Measurements from ENCODE around the gene CCDC88C. TPM values are rescaled to one million over a fixed set of nuclear protein-coding genes. Genes with fewer than 3 reads are reported as not detected.

The CCDC88C gene
- total and polyA plus RNA-seq, 2 donors: 14.6 to 19.7 TPM

- Histone ChIP-seq H3K36me3 (ENCODE audit: insufficient read depth) (no peaks in the 10 kb centered on the region), H3K4me3 (ENCODE audit: low read depth, low read length) (no peak overlapping the region), H3K27ac (ENCODE audit: low read depth) (no peak overlapping the region), H3K4me1 (ENCODE audit: insufficient read depth) (no peaks in the 10 kb centered on the region)
- no peak for DNase-seq (ENCODE audit: extremely low spot score)
- 80% methylated on average over 18 of the region's 18 CpGs for whole genome bisulfite sequencing
Observed at GRCh38 chr14:91303924-91304229, 113.7 kb downstream of the CCDC88C start.

GRCh38 chr14:91303091-91303923 is 114.3 kb downstream of the CCDC88C start:
- Histone ChIP-seq H3K36me3 (ENCODE audit: insufficient read depth) (no peaks in the 10 kb centered on the region), H3K4me1 (ENCODE audit: insufficient read depth) (no peaks in the 10 kb centered on the region), H3K4me3 (ENCODE audit: low read depth, low read length) (no peak overlapping the region), H3K27ac (ENCODE audit: low read depth) (no peak overlapping the region)
- WGBS: 66% methylated on average over 23 of the region's 23 CpGs
- DNase-seq (ENCODE audit: extremely low spot score): no peak

- no peaks in the 10 kb centered on the region for H3K4me1 ChIP-seq (ENCODE audit: insufficient read depth)
- 87% methylated on average over 3 of the region's 3 CpGs for WGBS
Observed at GRCh38 chr14:91302391-91302790, 115.2 kb downstream of the CCDC88C start.

GRCh38 chr14:91300957-91301356 is 116.7 kb downstream of the CCDC88C start:
- no peaks in the 10 kb centered on the region for H3K4me1 ChIP-seq (ENCODE audit: insufficient read depth)
- no peak overlapping the region for H3K27ac ChIP-seq (ENCODE audit: low read depth)
- H3K4me3 ChIP-seq (ENCODE audit: low read depth, low read length): no peak overlapping the region
- no peak for DNase-seq (ENCODE audit: extremely low spot score)
- WGBS: 90% methylated on average over 4 of the region's 4 CpGs
- H3K36me3 ChIP-seq (ENCODE audit: insufficient read depth): no peaks in the 10 kb centered on the region

More at GRCh38 chr14:91302391-91302790, 115.2 kb downstream of the CCDC88C start:
- no peak overlapping the region for H3K27ac ChIP-seq (ENCODE audit: low read depth)
- H3K36me3 ChIP-seq (ENCODE audit: insufficient read depth): no peaks in the 10 kb centered on the region
- no peak overlapping the region for H3K4me3 ChIP-seq (ENCODE audit: low read depth, low read length)
- DNase-seq (ENCODE audit: extremely low spot score): no peak

GRCh38 chr14:91300283-91300895 is 117.2 kb downstream of the CCDC88C start:
- WGBS: 76% methylated on average over 10 of the region's 10 CpGs
- Histone ChIP-seq H3K36me3 (ENCODE audit: insufficient read depth) (no peaks in the 10 kb centered on the region), H3K4me3 (ENCODE audit: low read depth, low read length) (no peak overlapping the region), H3K27ac (ENCODE audit: low read depth) (no peak overlapping the region), H3K4me1 (ENCODE audit: insufficient read depth) (no peaks in the 10 kb centered on the region)
- DNase-seq (ENCODE audit: extremely low spot score): no peak

GRCh38 chr14:91299121-91300115 is 118.2 kb downstream of the CCDC88C start:
- Histone ChIP-seq H3K4me1 (ENCODE audit: insufficient read depth) (no peaks in the 10 kb centered on the region), H3K4me3 (ENCODE audit: low read depth, low read length) (no peak overlapping the region), H3K27ac (ENCODE audit: low read depth) (no peak overlapping the region), H3K36me3 (ENCODE audit: insufficient read depth) (no peaks in the 10 kb centered on the region)
- no peak for DNase-seq (ENCODE audit: extremely low spot score)
- WGBS: 91% methylated on average over 31 of the region's 31 CpGs

- no peak overlapping the region for H3K27ac ChIP-seq (ENCODE audit: low read depth)
- H3K4me3 ChIP-seq (ENCODE audit: low read depth, low read length): no peak overlapping the region
- 58% methylated on average over 11 of the region's 11 CpGs for WGBS
- no peaks in the 10 kb centered on the region for H3K36me3 ChIP-seq (ENCODE audit: insufficient read depth)
- H3K4me1 ChIP-seq (ENCODE audit: insufficient read depth): no peaks in the 10 kb centered on the region
- no peak for DNase-seq (ENCODE audit: extremely low spot score)
Observed at GRCh38 chr14:91298576-91298975, 119.0 kb downstream of the CCDC88C start.

- 91% methylated on average over 16 of the region's 16 CpGs for WGBS
- Histone ChIP-seq H3K36me3 (ENCODE audit: insufficient read depth) (no peaks in the 10 kb centered on the region), H3K27ac (ENCODE audit: low read depth) (no peak overlapping the region), H3K4me3 (ENCODE audit: low read depth, low read length) (no peak overlapping the region), H3K4me1 (ENCODE audit: insufficient read depth) (no peaks in the 10 kb centered on the region)
- no peak for DNase-seq (ENCODE audit: extremely low spot score)
Observed at GRCh38 chr14:91297081-91297711, 120.4 kb downstream of the CCDC88C start.

- Histone ChIP-seq H3K27ac (ENCODE audit: low read depth) (no peak overlapping the region), H3K4me3 (ENCODE audit: low read depth, low read length) (no peak overlapping the region), H3K4me1 (ENCODE audit: insufficient read depth) (no peaks in the 10 kb centered on the region), H3K36me3 (ENCODE audit: insufficient read depth) (no peaks in the 10 kb centered on the region)
- 95% methylated on average over 23 of the region's 23 CpGs for WGBS
- DNase-seq (ENCODE audit: extremely low spot score): no peak
Observed at GRCh38 chr14:91295851-91296796, 121.5 kb downstream of the CCDC88C start.

GRCh38 chr14:91295276-91295845 is 122.3 kb downstream of the CCDC88C start:
- Histone ChIP-seq H3K36me3 (ENCODE audit: insufficient read depth) (no peaks in the 10 kb centered on the region), H3K4me3 (ENCODE audit: low read depth, low read length) (no peak overlapping the region), H3K4me1 (ENCODE audit: insufficient read depth) (no peaks in the 10 kb centered on the region), H3K27ac (ENCODE audit: low read depth) (no peak overlapping the region)
- WGBS: 96% methylated on average over 17 of the region's 17 CpGs
- no peak for DNase-seq (ENCODE audit: extremely low spot score)

- WGBS: 69% methylated on average over 7 of the region's 7 CpGs
- no peak for DNase-seq (ENCODE audit: extremely low spot score)
- Histone ChIP-seq H3K27ac (ENCODE audit: low read depth) (no peak overlapping the region), H3K36me3 (ENCODE audit: insufficient read depth) (no peaks in the 10 kb centered on the region), H3K4me1 (ENCODE audit: insufficient read depth) (no peaks in the 10 kb centered on the region), H3K4me3 (ENCODE audit: low read depth, low read length) (no peak overlapping the region)
Observed at GRCh38 chr14:91294153-91294552, 123.5 kb downstream of the CCDC88C start.

GRCh38 chr14:91293281-91293680 is 124.3 kb downstream of the CCDC88C start:
- no peak overlapping the region for H3K4me3 ChIP-seq (ENCODE audit: low read depth, low read length)
- H3K36me3 ChIP-seq (ENCODE audit: insufficient read depth): no peaks in the 10 kb centered on the region
- 59% methylated on average over 12 of the region's 12 CpGs for WGBS
- H3K27ac ChIP-seq (ENCODE audit: low read depth): no peak overlapping the region
- DNase-seq (ENCODE audit: extremely low spot score): no peak
- H3K4me1 ChIP-seq (ENCODE audit: insufficient read depth): no peaks in the 10 kb centered on the region
